Esophagus muscularis mucosa (tissue), 4 donors: ENCODE measurements around the gene SUPT3H. TPM values are rescaled to one million over a fixed set of nuclear protein-coding genes. Genes with fewer than 3 reads are reported as not detected.

ENCODE experiments used
- DNase-seq: peaks from one replicate; pipeline ENCODE4 v3.0.0-alpha.2; 2017; ENCODE audit errors: extremely low spot score
- H3K27ac ChIP-seq, 4 donors: fragments of 200-600 bp; sonication (generic); replicated peaks in 1 of 4; 1 replicate in 3 of 4; 2 replicates in 1 of 4; pipeline ENCODE4 v1.5.1; 2016 to 2019; ENCODE audit warnings: mild to moderate bottlenecking in 1 of 4
- H3K27me3 ChIP-seq, 4 donors: fragments of 200-600 bp; sonication (generic); one replicate each; pipeline versions ENCODE4 v1.5.1 to v1.6.0; 2016 to 2019
- H3K36me3 ChIP-seq, 4 donors: fragments of 200-600 bp; sonication (generic); one replicate each; pipeline ENCODE4 v1.5.1; 2016 to 2019
- H3K4me1 ChIP-seq, 4 donors: fragments of 200-600 bp; sonication (generic); one replicate each; pipeline ENCODE4 v1.5.1; 2016 to 2019
- H3K4me3 ChIP-seq, 4 donors: fragments of 200-600 bp; sonication (generic); 1 replicate in 2 of 4; 2 replicates in 2 of 4; pipeline ENCODE4 v1.5.1; 2016 to 2019; ENCODE audit warnings: mild to moderate bottlenecking in 4 of 4, moderate library complexity in 1 of 4
- H3K9me3 ChIP-seq, 4 donors: fragments of 200-600 bp; sonication (generic); 1 replicate in 3 of 4; 2 replicates in 1 of 4; pipeline ENCODE4 v1.5.1; 2016 to 2019
- EP300 ChIP-seq: sonication (generic); formaldehyde crosslinking; IDR thresholded peaks from one replicate; pipeline ENCODE4 v1.6.1; 2017; ENCODE audit warnings: antibody characterized with exemption
- POLR2A ChIP-seq: fragments of 450-650 bp; IDR thresholded peaks from one replicate; pipeline ENCODE4 v1.6.1; 2017; ENCODE audit warnings: antibody characterized with exemption, moderate library complexity, mild to moderate bottlenecking, low read depth
- POLR2AphosphoS5 ChIP-seq, 2 donors: sonication (generic); formaldehyde crosslinking; IDR thresholded peaks; one replicate each; pipeline ENCODE4 v1.6.1; 2017; ENCODE audit warnings: antibody characterized with exemption in 2 of 2
- WGBS: methylation state at CpG from one replicate; pipeline ENCODE4 v1.1.5; 2018; 5-methylcytosine and 5-hydroxymethylcytosine counted together
- intact Hi-C: fragments of 100-400 bp; cut with DNase I; formaldehyde crosslinking; loops from one replicate; pipeline ENCODE4 v1.15.1; 2023
- total RNA-seq, 4 donors: library from RNA; depleted of rRNA; stranded (reverse); fragments of >200 nt; gene quantifications; one replicate each; pipeline versions ENCODE4 v1.1.0 to v1.2.1, GENCODE V29; 2016
- TF ChIP-seq, protein P1 (sequence below), 3 experiments: fragments of 200-600 bp in 2 of 3; fragments of 450-650 bp in 1 of 3; sonication (generic) in 2 of 3; IDR thresholded peaks; one replicate each; pipeline ENCODE4 v1.5.1; 2017 to 2019; ENCODE audit warnings: antibody characterized with exemption in 3 of 3, mild to moderate bottlenecking in 2 of 3, moderate library complexity in 1 of 3

Gene SUPT3H
- total RNA-seq, 4 donors from 2014 or later = 5.1 to 13.3 (median 9.9) TPM

DNA sequence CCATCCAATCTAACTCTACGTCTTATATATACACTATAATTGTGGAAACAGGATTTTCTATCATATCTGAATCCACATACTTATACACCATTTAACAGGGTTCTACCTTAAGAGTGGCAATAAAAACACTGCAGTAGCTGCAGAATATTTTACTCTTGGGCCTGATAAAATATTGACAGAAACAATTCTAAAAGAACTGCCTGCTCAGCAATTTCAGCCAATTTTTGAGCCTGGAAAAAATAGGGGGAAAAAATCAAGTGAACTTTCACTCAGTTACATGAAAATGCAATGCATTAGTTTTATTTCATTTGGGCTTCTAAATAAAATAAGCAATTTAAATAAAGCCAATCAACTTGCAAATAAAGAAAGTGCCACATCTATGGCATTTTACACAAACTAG is 296.1 kb downstream of the SUPT3H start:
- 96% methylated on average over 1 of the region's 1 CpG for WGBS
- H3K4me1 ChIP-seq = no peaks in the 10 kb centered on the region
- peaks cover 0 to 15% (median 12%) of the 10 kb centered on the region in 4 donors for H3K9me3 ChIP-seq
- intact Hi-C loops = no loop called here
- H3K36me3 ChIP-seq = no peaks in the 10 kb centered on the region
- H3K27ac ChIP-seq = no peak overlapping the region
- DNase-seq = no peak
- H3K27me3 ChIP-seq = no peaks in the 10 kb centered on the region
- TF ChIP-seq, protein P1, sequence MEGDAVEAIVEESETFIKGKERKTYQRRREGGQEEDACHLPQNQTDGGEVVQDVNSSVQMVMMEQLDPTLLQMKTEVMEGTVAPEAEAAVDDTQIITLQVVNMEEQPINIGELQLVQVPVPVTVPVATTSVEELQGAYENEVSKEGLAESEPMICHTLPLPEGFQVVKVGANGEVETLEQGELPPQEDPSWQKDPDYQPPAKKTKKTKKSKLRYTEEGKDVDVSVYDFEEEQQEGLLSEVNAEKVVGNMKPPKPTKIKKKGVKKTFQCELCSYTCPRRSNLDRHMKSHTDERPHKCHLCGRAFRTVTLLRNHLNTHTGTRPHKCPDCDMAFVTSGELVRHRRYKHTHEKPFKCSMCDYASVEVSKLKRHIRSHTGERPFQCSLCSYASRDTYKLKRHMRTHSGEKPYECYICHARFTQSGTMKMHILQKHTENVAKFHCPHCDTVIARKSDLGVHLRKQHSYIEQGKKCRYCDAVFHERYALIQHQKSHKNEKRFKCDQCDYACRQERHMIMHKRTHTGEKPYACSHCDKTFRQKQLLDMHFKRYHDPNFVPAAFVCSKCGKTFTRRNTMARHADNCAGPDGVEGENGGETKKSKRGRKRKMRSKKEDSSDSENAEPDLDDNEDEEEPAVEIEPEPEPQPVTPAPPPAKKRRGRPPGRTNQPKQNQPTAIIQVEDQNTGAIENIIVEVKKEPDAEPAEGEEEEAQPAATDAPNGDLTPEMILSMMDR (IDR thresholded peaks at IDR 0.05) = no peak
- no peak for TF ChIP-seq POLR2AphosphoS5 (IDR thresholded peaks at IDR 0.05)
- no peak for TF ChIP-seq EP300
- TF ChIP-seq POLR2A = no peak
- no peak overlapping the region for H3K4me3 ChIP-seq

DNA sequence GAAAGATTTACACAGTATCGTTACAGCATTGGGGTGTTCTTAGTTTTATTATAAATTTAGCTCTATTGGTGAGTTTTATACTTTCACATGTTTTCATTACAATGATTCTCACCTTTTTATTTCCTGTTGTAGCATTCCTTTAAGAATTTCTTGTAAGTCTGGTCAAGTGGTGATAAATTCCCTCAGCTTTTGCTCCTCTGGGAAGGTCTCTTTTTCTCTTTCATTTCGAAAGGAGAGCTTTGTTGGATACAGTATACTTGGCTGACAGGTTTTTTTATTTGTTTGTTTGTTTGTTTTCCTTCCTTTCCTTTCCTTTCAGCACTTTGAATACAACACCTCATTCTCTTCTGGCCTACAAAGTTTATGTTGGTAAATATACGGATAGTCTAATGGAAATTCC is 299.3 kb downstream of the SUPT3H start:
- H3K27ac ChIP-seq = no peak overlapping the region
- WGBS = 98% methylated on average over 3 of the region's 3 CpGs
- H3K27me3 ChIP-seq = no peaks in the 10 kb centered on the region
- DNase-seq = no peak
- H3K4me3 ChIP-seq = no peak overlapping the region
- no peaks in the 10 kb centered on the region for H3K36me3 ChIP-seq
- peaks cover 0 to 15% (median 12%) of the 10 kb centered on the region in 4 donors for H3K9me3 ChIP-seq
- H3K4me1 ChIP-seq = no peaks in the 10 kb centered on the region
- TF ChIP-seq POLR2A = no peak
- no peak for TF ChIP-seq EP300
- TF ChIP-seq, protein P1 (IDR thresholded peaks at IDR 0.05) = no peak
- no peak for TF ChIP-seq POLR2AphosphoS5 (IDR thresholded peaks at IDR 0.05)
- intact Hi-C loops = no loop called here

DNA sequence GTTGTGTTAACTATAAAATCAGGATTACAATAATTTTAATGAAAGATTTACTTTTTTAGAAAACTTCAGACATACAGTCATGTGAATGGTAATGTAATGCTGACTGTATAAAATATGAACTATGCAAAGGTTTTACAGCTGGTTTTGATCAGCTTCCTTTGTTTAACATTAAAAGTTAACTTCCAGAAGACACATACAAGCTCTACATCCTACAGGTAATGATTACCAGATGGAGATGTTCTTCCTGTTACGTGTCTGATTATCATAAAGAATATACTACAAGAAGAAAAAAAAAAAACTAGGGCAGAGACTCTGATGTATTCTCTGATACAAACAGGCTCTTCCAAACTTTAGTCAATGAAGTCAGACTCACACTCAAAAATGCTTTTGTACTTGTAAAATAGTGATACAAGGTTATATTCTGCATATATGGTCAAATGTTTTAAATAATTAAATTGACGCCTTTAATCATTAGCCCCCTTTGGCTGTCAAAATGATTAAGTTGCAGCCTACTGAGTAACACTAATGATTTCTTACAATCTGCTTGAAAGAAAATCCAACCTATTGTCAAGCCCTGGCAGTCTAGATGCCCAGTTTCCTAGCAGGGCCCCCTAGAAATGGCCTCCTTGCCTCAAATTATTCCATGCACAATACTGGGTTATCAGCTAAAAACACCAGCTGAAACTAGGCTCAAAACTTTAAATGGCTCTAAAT is 301.4 kb downstream of the SUPT3H start:
- Histone ChIP-seq H3K4me1 (no peaks in the 10 kb centered on the region), H3K27me3 (no peaks in the 10 kb centered on the region), H3K27ac (no peak overlapping the region), H3K4me3 (no peak overlapping the region), H3K36me3 (no peaks in the 10 kb centered on the region), H3K9me3 (peaks cover 0 to 15% (median 12%) of the 10 kb centered on the region in 4 donors)
- intact Hi-C loops = no loop called here
- 89% methylated on average over 2 of the region's 2 CpGs for WGBS
- TF ChIP-seq POLR2AphosphoS5 (IDR thresholded peaks at IDR 0.05) = no peak
- TF ChIP-seq EP300 = no peak
- TF ChIP-seq POLR2A = no peak
- TF ChIP-seq, protein P1 (IDR thresholded peaks at IDR 0.05) = no peak
- no peak for DNase-seq

DNA sequence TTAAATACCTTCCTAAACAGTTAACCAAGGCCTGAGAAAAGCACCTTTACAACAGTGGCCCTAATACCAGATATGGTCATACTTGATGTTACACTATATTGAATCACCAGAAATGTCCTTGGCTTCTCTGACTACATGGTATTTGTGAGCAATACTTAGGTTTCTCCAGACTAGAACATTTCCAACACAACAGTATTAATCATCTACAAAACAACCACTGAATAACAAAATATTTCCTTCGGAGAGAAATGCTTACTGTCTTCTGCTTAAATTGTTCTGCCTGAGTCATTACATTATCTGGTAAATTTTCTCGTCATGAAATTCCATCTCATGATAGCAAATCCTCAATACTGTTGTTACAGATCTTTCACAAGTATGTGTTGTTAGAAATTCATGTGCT is 302.5 kb downstream of the SUPT3H start:
- no peak for TF ChIP-seq EP300
- TF ChIP-seq POLR2A = no peak
- TF ChIP-seq, protein P1 (IDR thresholded peaks at IDR 0.05) = no peak
- TF ChIP-seq POLR2AphosphoS5 (IDR thresholded peaks at IDR 0.05) = no peak
- Histone ChIP-seq H3K36me3 (no peaks in the 10 kb centered on the region), H3K4me3 (no peak overlapping the region), H3K27me3 (no peaks in the 10 kb centered on the region), H3K4me1 (no peaks in the 10 kb centered on the region), H3K27ac (no peak overlapping the region), H3K9me3 (peaks cover 0 to 15% (median 12%) of the 10 kb centered on the region in 4 donors)
- WGBS = 41% methylated on average over 2 of the region's 2 CpGs
- intact Hi-C loops = no loop called here
- DNase-seq = no peak

DNA sequence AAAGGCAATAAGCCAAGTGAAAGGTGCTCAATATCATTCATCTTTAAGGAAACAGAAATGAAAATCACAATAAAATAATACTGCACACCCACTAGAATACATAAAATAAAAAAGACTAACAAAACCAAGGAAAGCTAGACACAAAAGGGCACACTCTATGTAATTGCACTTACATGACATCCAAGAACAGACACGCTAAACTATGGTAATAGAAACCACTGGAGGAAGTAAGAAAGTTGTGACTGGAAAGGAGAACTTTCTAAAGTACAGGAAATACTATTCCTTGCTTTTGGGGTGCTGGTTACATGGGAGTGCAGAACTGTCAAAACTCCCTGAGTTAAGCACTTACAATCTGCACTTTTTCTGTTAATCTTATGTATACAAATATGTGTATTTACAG is 303.3 kb downstream of the SUPT3H start:
- H3K4me1 ChIP-seq = no peaks in the 10 kb centered on the region
- no peak overlapping the region for H3K27ac ChIP-seq
- no peak overlapping the region for H3K4me3 ChIP-seq
- TF ChIP-seq EP300 (no peak), POLR2A (no peak), POLR2AphosphoS5 (IDR thresholded peaks at IDR 0.05) (no peak)
- TF ChIP-seq, protein P1 (IDR thresholded peaks at IDR 0.05) = no peak
- intact Hi-C loops = no loop called here
- no peaks in the 10 kb centered on the region for H3K36me3 ChIP-seq
- peaks cover 0 to 13% (median 12%) of the 10 kb centered on the region in 4 donors for H3K9me3 ChIP-seq
- no peaks in the 10 kb centered on the region for H3K27me3 ChIP-seq
- no peak for DNase-seq
- 74% methylated on average over 1 of the region's 1 CpG for WGBS
